ENCODE results near the gene HIF1A. TPM values are rescaled to one million over a fixed set of nuclear protein-coding genes. Genes with fewer than 3 reads are reported as not detected.

Gene HIF1A
- total RNA-seq, 4 donors from 2014 or later, result 137 to 295 (median 158) TPM

DNA sequence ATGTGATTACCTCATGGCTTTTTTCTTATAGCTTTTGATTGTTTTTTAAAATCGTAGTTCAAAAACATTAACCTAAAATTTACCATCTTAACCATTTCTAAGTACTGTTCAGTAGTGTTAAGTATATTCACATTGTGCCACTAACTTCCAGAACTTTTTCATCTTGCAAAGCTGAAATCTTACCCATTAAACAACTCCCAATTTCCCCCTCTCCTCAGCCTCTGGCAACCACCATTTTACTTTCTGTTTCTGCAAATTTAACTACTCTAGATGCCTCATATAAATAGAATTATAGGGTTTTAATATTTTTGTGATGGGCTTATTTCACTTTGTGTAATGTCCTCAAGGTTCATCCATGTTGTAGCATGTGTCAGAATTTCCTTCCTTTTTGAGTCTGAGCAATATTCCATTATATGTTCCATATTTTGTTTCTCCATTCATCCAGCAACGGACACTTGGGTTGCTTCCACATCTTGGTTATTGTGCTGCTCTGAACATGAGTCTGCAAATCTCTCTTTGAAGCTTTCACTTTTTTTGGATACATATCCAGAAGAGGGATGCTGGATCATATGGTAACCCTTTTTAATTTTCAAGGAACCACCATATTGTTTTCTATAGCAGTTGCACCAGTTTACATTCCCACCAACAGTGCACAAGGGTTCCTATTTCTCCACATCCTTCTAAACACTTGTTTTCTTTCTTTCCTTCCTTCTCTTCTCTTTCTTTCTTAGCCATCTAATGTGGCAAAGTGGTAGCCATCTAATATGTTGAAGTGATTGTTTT lies 5.0 kb downstream of the HIF1A start:
- no peaks in the 10 kb centered on the region for H3K9me3 ChIP-seq
- peaks cover 35 to 40% of the 10 kb centered on the region in 2 donors for H3K4me1 ChIP-seq
- H3K27me3 ChIP-seq, result no peaks in the 10 kb centered on the region
- no peak overlapping the region for H3K4me3 ChIP-seq (replicated peaks in 1 of 3)
- WGBS, 2 donors, result 72 to 75% methylated on average over 2 of the region's 2 CpGs
- intact Hi-C loops (cut with DNase I), result no loop called here
- no peak for TF ChIP-seq POLR2A (IDR thresholded peaks at IDR 0.05)
- TF ChIP-seq, protein P1, sequence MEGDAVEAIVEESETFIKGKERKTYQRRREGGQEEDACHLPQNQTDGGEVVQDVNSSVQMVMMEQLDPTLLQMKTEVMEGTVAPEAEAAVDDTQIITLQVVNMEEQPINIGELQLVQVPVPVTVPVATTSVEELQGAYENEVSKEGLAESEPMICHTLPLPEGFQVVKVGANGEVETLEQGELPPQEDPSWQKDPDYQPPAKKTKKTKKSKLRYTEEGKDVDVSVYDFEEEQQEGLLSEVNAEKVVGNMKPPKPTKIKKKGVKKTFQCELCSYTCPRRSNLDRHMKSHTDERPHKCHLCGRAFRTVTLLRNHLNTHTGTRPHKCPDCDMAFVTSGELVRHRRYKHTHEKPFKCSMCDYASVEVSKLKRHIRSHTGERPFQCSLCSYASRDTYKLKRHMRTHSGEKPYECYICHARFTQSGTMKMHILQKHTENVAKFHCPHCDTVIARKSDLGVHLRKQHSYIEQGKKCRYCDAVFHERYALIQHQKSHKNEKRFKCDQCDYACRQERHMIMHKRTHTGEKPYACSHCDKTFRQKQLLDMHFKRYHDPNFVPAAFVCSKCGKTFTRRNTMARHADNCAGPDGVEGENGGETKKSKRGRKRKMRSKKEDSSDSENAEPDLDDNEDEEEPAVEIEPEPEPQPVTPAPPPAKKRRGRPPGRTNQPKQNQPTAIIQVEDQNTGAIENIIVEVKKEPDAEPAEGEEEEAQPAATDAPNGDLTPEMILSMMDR (IDR thresholded peaks at IDR 0.05), result no peak
- H3K36me3 ChIP-seq, result no peaks in the 10 kb centered on the region
- H3K27ac ChIP-seq, result no peak overlapping the region
- no peak for DNase-seq

DNA sequence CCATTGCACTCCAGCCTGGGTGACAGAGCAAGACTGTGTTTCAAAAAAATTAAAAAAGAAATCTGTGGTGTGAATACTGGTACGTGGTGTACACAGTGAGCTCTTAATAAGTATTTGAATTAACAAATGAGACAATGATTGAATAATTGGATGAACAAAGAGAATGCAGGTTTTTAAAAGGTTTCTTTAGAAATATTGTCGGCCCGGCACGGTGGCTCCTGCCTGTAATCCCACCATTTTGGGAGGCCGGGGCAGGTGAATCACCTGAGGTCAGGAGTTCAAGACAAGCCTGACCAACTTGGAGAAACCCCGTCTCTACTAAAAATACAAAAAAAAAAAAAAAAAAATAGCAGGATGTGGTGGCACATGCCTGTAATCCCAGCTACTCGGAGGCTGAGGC lies 6.6 kb downstream of the HIF1A start:
- Histone ChIP-seq H3K36me3 (no peaks in the 10 kb centered on the region), H3K9me3 (no peaks in the 10 kb centered on the region), H3K27me3 (no peaks in the 10 kb centered on the region), H3K4me1 (peaks cover 49 to 52% of the 10 kb centered on the region in 2 donors), H3K4me3 (replicated peaks in 1 of 3) (no peak overlapping the region), H3K27ac (no peak overlapping the region)
- 81 to 82% methylated on average over 7 of the region's 7 CpGs for WGBS, 2 donors
- no peak for TF ChIP-seq POLR2A (IDR thresholded peaks at IDR 0.05)
- TF ChIP-seq, protein P1 (IDR thresholded peaks at IDR 0.05), result no peak
- no peak for DNase-seq
- intact Hi-C loops (cut with DNase I), result no loop called here

DNA sequence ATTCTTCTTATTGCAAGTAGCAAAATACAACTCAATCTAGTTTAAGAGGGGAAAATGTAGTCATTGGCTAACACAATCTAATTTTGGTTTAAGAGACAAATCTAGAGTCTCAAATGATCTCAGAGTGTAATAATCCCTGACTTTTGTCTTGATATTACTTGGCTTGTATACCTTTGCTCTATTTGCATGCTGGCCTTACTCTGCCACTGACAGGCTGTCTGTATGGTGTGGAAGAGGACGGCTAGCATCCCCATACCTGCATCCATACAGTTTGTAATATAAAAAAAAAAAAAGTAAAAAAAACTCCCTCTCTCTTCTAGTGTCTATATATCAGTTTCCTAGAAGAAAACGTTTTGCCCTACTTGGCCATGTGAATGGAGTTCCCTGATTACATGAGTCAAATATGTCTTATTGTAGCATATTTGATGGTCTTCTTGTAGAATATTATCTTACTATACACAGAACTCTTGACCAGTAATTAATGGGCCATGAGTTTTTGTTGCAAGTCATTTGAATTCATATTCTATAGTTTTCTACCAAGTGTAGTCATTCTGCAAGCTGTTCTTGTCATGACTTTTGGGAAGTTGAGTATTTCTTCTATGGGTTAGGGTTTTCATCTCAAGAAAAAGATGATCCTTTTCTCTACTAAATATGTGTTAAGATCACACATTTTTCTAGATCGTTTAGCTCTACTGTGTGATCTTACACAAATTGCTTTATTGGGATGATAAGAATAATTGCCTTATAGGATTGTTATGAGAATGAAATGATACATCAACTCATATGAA lies 8.2 kb downstream of the HIF1A start:
- H3K27ac ChIP-seq, result no peak overlapping the region

GRCh38 chr14:61704554-61704953 lies 9.2 kb downstream of the HIF1A start:
- intact Hi-C loops (cut with DNase I), result no loop called here
- no peaks in the 10 kb centered on the region for H3K36me3 ChIP-seq
- H3K27me3 ChIP-seq, result no peaks in the 10 kb centered on the region
- DNase-seq, result no peak
- peaks cover 31 to 38% of the 10 kb centered on the region in 2 donors for H3K4me1 ChIP-seq
- no peak for TF ChIP-seq POLR2A (IDR thresholded peaks at IDR 0.05)
- TF ChIP-seq, protein P1 (IDR thresholded peaks at IDR 0.05), result no peak
- H3K27ac ChIP-seq, result no peak overlapping the region
- no peaks in the 10 kb centered on the region for H3K9me3 ChIP-seq
- no peak overlapping the region for H3K4me3 ChIP-seq (replicated peaks in 1 of 3)
- WGBS, 2 donors, result 74 to 79% methylated on average over 3 of the region's 3 CpGs

More for the DNA sequence above, 8.2 kb downstream of the HIF1A start:
- TF ChIP-seq POLR2A (IDR thresholded peaks at IDR 0.05), result no peak
- TF ChIP-seq, protein P1 (IDR thresholded peaks at IDR 0.05), result no peak
- Histone ChIP-seq H3K4me1 (peaks cover 41 to 43% of the 10 kb centered on the region in 2 donors), H3K36me3 (no peaks in the 10 kb centered on the region), H3K27me3 (no peaks in the 10 kb centered on the region), H3K9me3 (no peaks in the 10 kb centered on the region), H3K4me3 (replicated peaks in 1 of 3) (no peak overlapping the region)
- 50 to 56% methylated on average over 3 of the region's 3 CpGs for WGBS, 2 donors
- intact Hi-C loops (cut with DNase I), result no loop called here
- DNase-seq, result no peak

DNA sequence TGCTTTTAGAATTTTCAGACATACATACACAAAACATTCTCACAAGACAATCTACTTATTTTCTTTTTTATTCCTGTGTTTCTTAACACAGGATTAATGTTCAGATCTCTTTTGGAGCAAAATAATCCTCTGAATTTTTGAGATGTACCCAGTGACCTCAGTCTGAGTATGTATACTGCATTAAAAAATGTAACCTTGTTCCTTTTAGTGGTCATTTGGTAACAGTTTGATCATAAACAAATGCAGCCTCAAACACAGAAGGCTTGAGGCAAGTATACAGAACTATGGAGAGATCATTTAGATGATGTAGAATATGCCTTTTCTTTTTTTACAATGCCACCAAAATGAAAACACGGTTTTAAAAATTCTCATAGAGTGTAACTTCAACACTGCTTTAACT lies 9.7 kb downstream of the HIF1A start:
- peaks cover 26 to 40% of the 10 kb centered on the region in 2 donors for H3K4me1 ChIP-seq
- H3K27me3 ChIP-seq, result no peaks in the 10 kb centered on the region
- no peak for DNase-seq
- H3K27ac ChIP-seq, result no peak overlapping the region
- intact Hi-C loops (cut with DNase I), result no loop called here
- no peaks in the 10 kb centered on the region for H3K9me3 ChIP-seq
- H3K36me3 ChIP-seq, result no peaks in the 10 kb centered on the region
- no peak overlapping the region for H3K4me3 ChIP-seq (replicated peaks in 1 of 3)
- TF ChIP-seq, protein P1 (IDR thresholded peaks at IDR 0.05), result no peak
- no peak for TF ChIP-seq POLR2A (IDR thresholded peaks at IDR 0.05)
- 83 to 89% methylated on average over 1 of the region's 1 CpG for WGBS, 2 donors

All from thyroid gland (tissue), 4 donors.